ENCODE measurements around the gene KATNBL1.
"Not testable (repeated sequence)": the region's sequence is repeated elsewhere in the genome, so short reads cannot be mapped to it uniquely, and the experiment has no call there.

The KATNBL1 gene

DNA sequence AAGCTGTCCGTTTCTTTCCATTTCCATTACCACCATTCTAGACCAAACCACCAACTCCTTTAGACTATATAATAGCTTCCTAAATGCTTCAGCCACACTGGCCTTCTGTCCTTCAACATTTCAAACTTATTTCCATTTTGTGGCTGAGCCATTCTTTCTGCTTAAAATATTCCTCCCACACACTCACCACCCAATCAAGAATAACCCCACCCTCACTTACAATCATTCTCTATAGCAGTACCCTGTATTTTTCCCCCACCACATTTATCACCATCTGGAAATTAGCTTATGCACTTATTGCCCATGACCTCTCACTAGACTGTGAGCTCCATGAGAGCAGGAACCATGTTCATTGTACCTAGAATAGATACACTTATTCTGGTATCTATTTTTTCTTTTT lies 6.6 kb downstream of the KATNBL1 start:
- peaks cover 11% of the 10 kb centered on the region for H3K36me3 ChIP-seq (ENCODE audit: insufficient read depth, low read length)

DNA sequence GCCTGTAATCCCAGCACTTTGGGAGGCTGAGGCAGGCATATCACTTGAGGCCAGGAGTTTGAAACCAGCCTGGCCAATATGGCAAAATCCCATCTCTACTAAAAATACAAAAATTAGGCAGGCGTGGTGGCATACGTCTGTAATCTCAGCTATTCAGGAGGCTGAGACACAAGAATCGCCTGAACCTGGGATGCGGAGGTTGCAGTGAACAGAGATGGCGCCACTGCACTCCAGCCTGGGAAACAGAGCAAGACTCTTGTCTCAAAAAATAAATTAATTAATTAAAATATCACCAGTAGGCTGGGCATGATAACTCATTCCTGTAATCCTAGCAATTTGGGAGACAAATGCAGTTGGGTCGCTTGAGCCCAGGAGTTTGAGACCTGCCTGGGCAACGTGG lies 16.6 kb downstream of the KATNBL1 start:
- H3K36me3 ChIP-seq (ENCODE audit: insufficient read depth, low read length); DNase-seq; ATAC-seq (ENCODE audit: insufficient read depth, low read depth); H4K20me1 ChIP-seq (ENCODE audit: insufficient read depth, low read length); H3K4me3 ChIP-seq (ENCODE audit: low read depth in 1 of 2, low read length in 2 of 2); H3K27ac ChIP-seq (ENCODE audit: low read length); H2AFZ ChIP-seq (ENCODE audit: low read depth, low read length); H3K9me3 ChIP-seq (ENCODE audit: insufficient read depth, low read length, severe bottlenecking); H3K9ac ChIP-seq (ENCODE audit: low read depth, low read length); H3K4me1 ChIP-seq (ENCODE audit: insufficient read depth, low read length); H3K27me3 ChIP-seq (ENCODE audit: insufficient read depth, low read length, poor library complexity); H3K4me2 ChIP-seq (ENCODE audit: insufficient read depth, low read length): not testable (repeated sequence)
- H3K79me2 ChIP-seq (ENCODE audit: insufficient read depth, low read length), result peaks cover 89% of the 10 kb centered on the region
- TF ChIP-seq, protein P1, sequence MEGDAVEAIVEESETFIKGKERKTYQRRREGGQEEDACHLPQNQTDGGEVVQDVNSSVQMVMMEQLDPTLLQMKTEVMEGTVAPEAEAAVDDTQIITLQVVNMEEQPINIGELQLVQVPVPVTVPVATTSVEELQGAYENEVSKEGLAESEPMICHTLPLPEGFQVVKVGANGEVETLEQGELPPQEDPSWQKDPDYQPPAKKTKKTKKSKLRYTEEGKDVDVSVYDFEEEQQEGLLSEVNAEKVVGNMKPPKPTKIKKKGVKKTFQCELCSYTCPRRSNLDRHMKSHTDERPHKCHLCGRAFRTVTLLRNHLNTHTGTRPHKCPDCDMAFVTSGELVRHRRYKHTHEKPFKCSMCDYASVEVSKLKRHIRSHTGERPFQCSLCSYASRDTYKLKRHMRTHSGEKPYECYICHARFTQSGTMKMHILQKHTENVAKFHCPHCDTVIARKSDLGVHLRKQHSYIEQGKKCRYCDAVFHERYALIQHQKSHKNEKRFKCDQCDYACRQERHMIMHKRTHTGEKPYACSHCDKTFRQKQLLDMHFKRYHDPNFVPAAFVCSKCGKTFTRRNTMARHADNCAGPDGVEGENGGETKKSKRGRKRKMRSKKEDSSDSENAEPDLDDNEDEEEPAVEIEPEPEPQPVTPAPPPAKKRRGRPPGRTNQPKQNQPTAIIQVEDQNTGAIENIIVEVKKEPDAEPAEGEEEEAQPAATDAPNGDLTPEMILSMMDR (IDR thresholded peaks at IDR 0.05; ENCODE audit: borderline replicate concordance, extremely low read depth, low read length, poor library complexity, severe bottlenecking), result peak; percentile 17

More for the DNA sequence above, 6.6 kb downstream of the KATNBL1 start:
- H3K4me3 ChIP-seq (ENCODE audit: low read depth in 1 of 2, low read length in 2 of 2), result no peak overlapping the region
- H3K79me2 ChIP-seq (ENCODE audit: insufficient read depth, low read length), result peaks cover 96% of the 10 kb centered on the region
- no peak overlapping the region for H3K9ac ChIP-seq (ENCODE audit: low read depth, low read length)
- no peaks in the 10 kb centered on the region for H3K27me3 ChIP-seq (ENCODE audit: insufficient read depth, low read length, poor library complexity)
- DNase-seq (no peak), ATAC-seq (ENCODE audit: insufficient read depth, low read depth) (no peak)
- no peaks in the 10 kb centered on the region for H3K9me3 ChIP-seq (ENCODE audit: insufficient read depth, low read length, severe bottlenecking)
- no peak overlapping the region for H3K4me2 ChIP-seq (ENCODE audit: insufficient read depth, low read length)
- no peak overlapping the region for H2AFZ ChIP-seq (ENCODE audit: low read depth, low read length)
- peaks cover 17% of the 10 kb centered on the region; the same call in 1 of the 2 replicates for H4K20me1 ChIP-seq (ENCODE audit: insufficient read depth, low read length)
- peaks cover 8% of the 10 kb centered on the region; the same call in 1 of the 2 replicates for H3K4me1 ChIP-seq (ENCODE audit: insufficient read depth, low read length)
- H3K27ac ChIP-seq (ENCODE audit: low read length), result no peak overlapping the region
- TF ChIP-seq, protein P1 (IDR thresholded peaks at IDR 0.05; ENCODE audit: borderline replicate concordance, extremely low read depth, low read length, poor library complexity, severe bottlenecking), result no peak
- no peak for TF ChIP-seq EZH2 (IDR thresholded peaks at IDR 0.05; ENCODE audit: borderline replicate concordance, low read depth, low read length, severe bottlenecking)

DNA sequence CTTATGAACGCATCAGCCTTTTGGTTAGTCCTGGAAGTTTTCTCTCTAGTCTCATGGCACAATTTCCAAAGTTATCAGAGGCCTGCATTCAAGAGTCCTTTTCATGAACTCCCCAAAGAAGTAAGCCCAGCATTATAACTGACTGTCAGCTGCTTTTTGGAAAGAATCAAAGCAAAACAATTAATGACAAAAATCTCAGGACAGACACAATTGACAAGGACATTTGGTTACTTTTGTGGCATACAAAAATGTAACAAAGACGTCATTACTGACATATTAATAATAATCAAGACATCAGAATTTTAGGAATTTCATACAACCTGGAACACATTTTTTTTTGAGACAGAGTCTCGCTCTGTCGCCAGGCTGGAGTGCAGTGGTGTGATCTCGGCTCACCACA lies 21.2 kb downstream of the KATNBL1 start:
- Histone ChIP-seq H3K27ac (ENCODE audit: low read length) (no peak overlapping the region), H3K79me2 (ENCODE audit: insufficient read depth, low read length) (peaks cover 87% of the 10 kb centered on the region), H2AFZ (ENCODE audit: low read depth, low read length) (no peak overlapping the region), H3K9ac (ENCODE audit: low read depth, low read length) (no peak overlapping the region), H3K27me3 (ENCODE audit: insufficient read depth, low read length, poor library complexity) (no peaks in the 10 kb centered on the region), H3K4me2 (ENCODE audit: insufficient read depth, low read length) (no peak overlapping the region), H3K9me3 (ENCODE audit: insufficient read depth, low read length, severe bottlenecking) (no peaks in the 10 kb centered on the region), H3K4me3 (ENCODE audit: low read depth in 1 of 2, low read length in 2 of 2) (no peak overlapping the region), H3K36me3 (ENCODE audit: insufficient read depth, low read length) (peaks cover 5% of the 10 kb centered on the region; the same call in 1 of the 2 replicates), H4K20me1 (ENCODE audit: insufficient read depth, low read length) (peaks cover 14% of the 10 kb centered on the region; the same call in 1 of the 2 replicates), H3K4me1 (ENCODE audit: insufficient read depth, low read length) (no peaks in the 10 kb centered on the region)
- DNase-seq (no peak), ATAC-seq (ENCODE audit: insufficient read depth, low read depth) (no peak)
- no peak for TF ChIP-seq EZH2 (IDR thresholded peaks at IDR 0.05; ENCODE audit: borderline replicate concordance, low read depth, low read length, severe bottlenecking)
- TF ChIP-seq, protein P1 (IDR thresholded peaks at IDR 0.05; ENCODE audit: borderline replicate concordance, extremely low read depth, low read length, poor library complexity, severe bottlenecking), result no peak

DNA sequence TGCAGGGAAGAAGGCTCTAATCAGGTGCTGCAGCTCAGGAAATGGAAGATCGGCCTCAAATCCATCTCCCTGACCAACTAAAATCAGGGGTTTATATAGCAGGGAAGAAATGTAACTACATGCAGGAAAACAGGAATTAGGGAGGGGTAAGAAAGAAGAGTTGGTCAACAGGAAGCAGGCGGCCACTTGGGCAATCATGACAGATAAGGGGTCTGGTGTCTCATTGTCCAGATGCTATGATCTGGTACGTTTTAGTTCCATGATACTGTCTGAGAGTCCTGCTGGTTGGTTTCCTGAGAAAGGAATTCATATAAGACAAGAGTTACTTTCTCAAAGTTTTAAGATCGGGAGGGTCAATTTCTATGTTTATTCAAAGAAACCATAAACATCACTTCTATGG lies 24.2 kb downstream of the KATNBL1 start:
- H4K20me1 ChIP-seq (ENCODE audit: insufficient read depth, low read length), result peaks cover 18% of the 10 kb centered on the region; the same call in 1 of the 2 replicates
- ATAC-seq (ENCODE audit: insufficient read depth, low read depth) (no peak), DNase-seq (no peak)
- H3K27me3 ChIP-seq (ENCODE audit: insufficient read depth, low read length, poor library complexity), result no peaks in the 10 kb centered on the region
- H3K9me3 ChIP-seq (ENCODE audit: insufficient read depth, low read length, severe bottlenecking), result no peaks in the 10 kb centered on the region
- H3K27ac ChIP-seq (ENCODE audit: low read length), result no peak overlapping the region
- H3K9ac ChIP-seq (ENCODE audit: low read depth, low read length), result no peak overlapping the region
- H3K4me3 ChIP-seq (ENCODE audit: low read depth in 1 of 2, low read length in 2 of 2), result no peak overlapping the region
- H2AFZ ChIP-seq (ENCODE audit: low read depth, low read length), result no peak overlapping the region
- H3K4me1 ChIP-seq (ENCODE audit: insufficient read depth, low read length), result no peaks in the 10 kb centered on the region
- no peak for TF ChIP-seq EZH2 (IDR thresholded peaks at IDR 0.05; ENCODE audit: borderline replicate concordance, low read depth, low read length, severe bottlenecking)
- TF ChIP-seq, protein P1 (IDR thresholded peaks at IDR 0.05; ENCODE audit: borderline replicate concordance, extremely low read depth, low read length, poor library complexity, severe bottlenecking), result no peak
- no peak overlapping the region for H3K4me2 ChIP-seq (ENCODE audit: insufficient read depth, low read length)
- H3K36me3 ChIP-seq (ENCODE audit: insufficient read depth, low read length), result peaks cover 5% of the 10 kb centered on the region; the same call in 1 of the 2 replicates
- H3K79me2 ChIP-seq (ENCODE audit: insufficient read depth, low read length), result peaks cover 86% of the 10 kb centered on the region
